ENCODE data around the gene ACTR6. TPM values are rescaled to one million over a fixed set of nuclear protein-coding genes. Genes with fewer than 3 reads are reported as not detected.

The ACTR6 gene
- total RNA-seq, 2 experiments from 2014 or later = 21.3 to 21.8 TPM

DNA sequence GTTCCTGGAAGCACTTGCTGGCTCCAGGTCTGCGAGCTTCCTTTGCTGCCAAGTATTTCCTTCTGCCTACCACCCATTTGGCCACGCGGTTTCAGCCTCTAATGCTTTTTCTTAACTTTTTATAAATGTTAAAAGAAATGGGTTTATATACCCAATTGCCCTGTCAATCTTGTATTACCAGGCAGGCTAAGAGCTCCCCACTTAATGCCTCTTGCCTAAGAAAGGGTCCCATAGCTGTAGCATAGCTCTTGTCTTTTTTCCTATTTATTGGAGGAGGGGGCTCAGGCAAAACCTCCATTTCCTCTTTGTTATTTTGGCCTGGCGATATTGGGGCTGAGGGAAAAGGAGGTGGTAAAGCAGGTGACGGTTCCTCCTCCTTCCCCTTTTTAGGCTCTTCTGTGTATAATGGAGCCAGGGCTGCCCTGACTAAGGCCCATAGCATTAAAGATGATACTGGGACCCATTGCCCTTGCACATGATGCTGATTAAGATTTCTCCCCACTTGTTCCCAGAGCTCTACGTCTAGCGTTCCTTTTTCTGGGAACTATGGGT, 36.4 kb upstream of the ACTR6 start:
- Histone ChIP-seq H3K27me3 (ENCODE audit: control insufficient read depth in 1 of 2, insufficient read depth in 2 of 2, low read length in 2 of 2) (no peaks in the 10 kb centered on the region), H3K4me1 (ENCODE audit: insufficient read depth, low read length) (peaks cover 8% of the 10 kb centered on the region), H3K9me3 (ENCODE audit: control insufficient read depth in 1 of 2, insufficient read depth in 1 of 2, low read length in 2 of 2) (no peaks in the 10 kb centered on the region), H3K36me3 (ENCODE audit: insufficient read depth, low read length) (no peaks in the 10 kb centered on the region), H3K4me3 (ENCODE audit: low read length) (no peak overlapping the region), H3K27ac (ENCODE audit: low read depth in 1 of 2, low read length in 2 of 2) (no peak overlapping the region)
- no peak overlapping the region for H3K27ac Mint-ChIP-seq
- H3K27me3 Mint-ChIP-seq = no peaks in the 10 kb centered on the region
- DNase-seq = no peak
- H3K4me1 Mint-ChIP-seq (ENCODE audit: low read depth) = peaks cover 12% of the 10 kb centered on the region
- ChIA-PET CTCF (interaction anchor here (1.2 to 2.4 kb wide), 3 partner anchors 9 to 36 kb away, joined by 3 to 18 read pairs (median 10); partner anchors contain the start of gene ACTR6), POLR2A (interaction anchor here (1.0 to 3.5 kb wide), 3 partner anchors 9 to 103 kb away, joined by 4 to 16 read pairs (median 5); partner anchors contain the start of genes ACTR6, DEPDC4 and SCYL2)
- H3K4me3 Mint-ChIP-seq = peak overlapping the region; percentile 64
- no peak for ATAC-seq (ENCODE audit: poor library complexity)
- intact Hi-C loops (cut with DNase I, micrococcal nuclease) = loop anchor here (2.0 to 5.0 kb wide), 2 partner anchors 33 to 37 kb away; partner anchors contain the start of gene ACTR6 (in 1 of the 2)
- TF ChIP-seq, protein P1, sequence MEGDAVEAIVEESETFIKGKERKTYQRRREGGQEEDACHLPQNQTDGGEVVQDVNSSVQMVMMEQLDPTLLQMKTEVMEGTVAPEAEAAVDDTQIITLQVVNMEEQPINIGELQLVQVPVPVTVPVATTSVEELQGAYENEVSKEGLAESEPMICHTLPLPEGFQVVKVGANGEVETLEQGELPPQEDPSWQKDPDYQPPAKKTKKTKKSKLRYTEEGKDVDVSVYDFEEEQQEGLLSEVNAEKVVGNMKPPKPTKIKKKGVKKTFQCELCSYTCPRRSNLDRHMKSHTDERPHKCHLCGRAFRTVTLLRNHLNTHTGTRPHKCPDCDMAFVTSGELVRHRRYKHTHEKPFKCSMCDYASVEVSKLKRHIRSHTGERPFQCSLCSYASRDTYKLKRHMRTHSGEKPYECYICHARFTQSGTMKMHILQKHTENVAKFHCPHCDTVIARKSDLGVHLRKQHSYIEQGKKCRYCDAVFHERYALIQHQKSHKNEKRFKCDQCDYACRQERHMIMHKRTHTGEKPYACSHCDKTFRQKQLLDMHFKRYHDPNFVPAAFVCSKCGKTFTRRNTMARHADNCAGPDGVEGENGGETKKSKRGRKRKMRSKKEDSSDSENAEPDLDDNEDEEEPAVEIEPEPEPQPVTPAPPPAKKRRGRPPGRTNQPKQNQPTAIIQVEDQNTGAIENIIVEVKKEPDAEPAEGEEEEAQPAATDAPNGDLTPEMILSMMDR (IDR thresholded peaks at IDR 0.05) = no peak
- no peaks in the 10 kb centered on the region for H3K36me3 Mint-ChIP-seq (ENCODE audit: low read depth)
- H3K9me3 Mint-ChIP-seq = no peaks in the 10 kb centered on the region

DNA sequence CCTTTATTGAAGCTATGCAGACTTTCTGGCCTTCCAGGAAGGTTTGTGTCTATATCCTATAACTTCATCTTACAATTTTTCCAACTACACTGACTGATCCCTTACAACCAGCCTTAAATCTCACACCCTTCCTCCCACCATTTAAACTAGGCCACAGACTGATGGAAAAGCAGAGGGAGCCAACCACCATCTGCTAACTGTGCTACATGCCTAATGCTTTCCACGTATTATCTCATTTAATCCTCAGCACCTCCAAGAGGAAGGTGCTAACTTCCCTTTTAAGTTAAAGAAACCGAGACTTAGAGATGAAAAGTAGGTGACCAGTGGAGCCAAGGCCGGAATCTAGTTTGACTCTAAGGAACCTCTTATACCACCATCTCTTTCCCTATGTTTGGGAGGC, 35.3 kb upstream of the ACTR6 start:
- Mint-ChIP-seq H3K4me1 (ENCODE audit: low read depth) (peaks cover 12% of the 10 kb centered on the region), H3K36me3 (ENCODE audit: low read depth) (no peaks in the 10 kb centered on the region), H3K27ac (no peak overlapping the region), H3K27me3 (no peaks in the 10 kb centered on the region), H3K9me3 (no peaks in the 10 kb centered on the region), H3K4me3 (no peak overlapping the region)
- no peak for ATAC-seq (ENCODE audit: poor library complexity)
- no peak for DNase-seq
- no peak overlapping the region for H3K4me3 ChIP-seq (ENCODE audit: low read length)
- ChIA-PET POLR2A (interaction anchor here (3.5 kb wide), 1 partner anchor 35 kb away, joined by 16 read pairs; the partner anchor contains the start of gene ACTR6), CTCF (interaction anchor here (1.7 kb wide), 1 partner anchor 11 kb away, joined by 3 read pairs; no protein-coding TSS in a partner anchor)
- H3K4me1 ChIP-seq (ENCODE audit: insufficient read depth, low read length) = peaks cover 8% of the 10 kb centered on the region
- intact Hi-C loops (cut with DNase I, micrococcal nuclease) = loop anchor here in 1 of 2 experiments (2.0 kb wide), 1 partner anchor 35 kb away; the partner anchor contains the start of gene ACTR6
- no peaks in the 10 kb centered on the region for H3K9me3 ChIP-seq (ENCODE audit: control insufficient read depth in 1 of 2, insufficient read depth in 1 of 2, low read length in 2 of 2)
- H3K27me3 ChIP-seq (ENCODE audit: control insufficient read depth in 1 of 2, insufficient read depth in 2 of 2, low read length in 2 of 2) = no peaks in the 10 kb centered on the region
- H3K36me3 ChIP-seq (ENCODE audit: insufficient read depth, low read length) = no peaks in the 10 kb centered on the region
- TF ChIP-seq, protein P1 (IDR thresholded peaks at IDR 0.05) = no peak
- H3K27ac ChIP-seq (ENCODE audit: low read depth in 1 of 2, low read length in 2 of 2) = no peak overlapping the region

DNA sequence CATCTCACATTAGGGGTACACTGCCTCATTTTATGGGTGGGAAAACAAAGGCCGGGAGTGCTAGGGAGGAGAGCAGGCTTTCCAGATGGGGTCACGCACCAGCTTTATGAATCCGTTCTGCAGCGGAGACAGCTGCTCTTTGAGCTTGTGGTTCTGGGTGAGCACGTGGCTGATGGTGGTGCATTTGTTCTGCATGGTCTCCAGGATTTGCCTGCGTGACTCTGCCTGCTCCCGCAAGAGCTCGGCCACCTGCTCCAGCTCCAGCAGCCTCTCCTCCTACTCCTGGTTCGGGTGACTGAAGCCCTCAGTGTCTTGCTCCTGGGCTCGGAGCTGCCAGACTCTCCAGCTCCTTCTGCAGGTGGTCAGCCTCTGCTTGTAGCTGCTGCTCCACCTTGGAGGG, 34.4 kb upstream of the ACTR6 start:
- TF ChIP-seq, protein P1 (IDR thresholded peaks at IDR 0.05) = no peak
- no peak for DNase-seq
- Histone ChIP-seq H3K27me3 (ENCODE audit: control insufficient read depth in 1 of 2, insufficient read depth in 2 of 2, low read length in 2 of 2) (no peaks in the 10 kb centered on the region), H3K9me3 (ENCODE audit: control insufficient read depth in 1 of 2, insufficient read depth in 1 of 2, low read length in 2 of 2) (no peaks in the 10 kb centered on the region), H3K4me3 (ENCODE audit: low read length) (no peak overlapping the region), H3K27ac (ENCODE audit: low read depth in 1 of 2, low read length in 2 of 2) (no peak overlapping the region), H3K4me1 (ENCODE audit: insufficient read depth, low read length) (peaks cover 8% of the 10 kb centered on the region), H3K36me3 (ENCODE audit: insufficient read depth, low read length) (no peaks in the 10 kb centered on the region)
- no peaks in the 10 kb centered on the region for H3K27me3 Mint-ChIP-seq
- no peaks in the 10 kb centered on the region for H3K36me3 Mint-ChIP-seq (ENCODE audit: low read depth)
- intact Hi-C loops (cut with DNase I, micrococcal nuclease) = no loop called here
- CTCF ChIA-PET = interaction anchor here (1.7 kb wide), 1 partner anchor 12 kb away, joined by 3 read pairs; no protein-coding TSS in a partner anchor
- H3K4me3 Mint-ChIP-seq = no peak overlapping the region
- no peak for ATAC-seq (ENCODE audit: poor library complexity)
- peaks cover 12% of the 10 kb centered on the region for H3K4me1 Mint-ChIP-seq (ENCODE audit: low read depth)
- no peaks in the 10 kb centered on the region for H3K9me3 Mint-ChIP-seq
- POLR2A ChIA-PET = interaction anchor here (3.5 kb wide), 1 partner anchor 34 kb away, joined by 16 read pairs; the partner anchor contains the start of gene ACTR6
- H3K27ac Mint-ChIP-seq = no peak overlapping the region
